ENCODE measurements around the gene PRKAR2A.

DNA sequence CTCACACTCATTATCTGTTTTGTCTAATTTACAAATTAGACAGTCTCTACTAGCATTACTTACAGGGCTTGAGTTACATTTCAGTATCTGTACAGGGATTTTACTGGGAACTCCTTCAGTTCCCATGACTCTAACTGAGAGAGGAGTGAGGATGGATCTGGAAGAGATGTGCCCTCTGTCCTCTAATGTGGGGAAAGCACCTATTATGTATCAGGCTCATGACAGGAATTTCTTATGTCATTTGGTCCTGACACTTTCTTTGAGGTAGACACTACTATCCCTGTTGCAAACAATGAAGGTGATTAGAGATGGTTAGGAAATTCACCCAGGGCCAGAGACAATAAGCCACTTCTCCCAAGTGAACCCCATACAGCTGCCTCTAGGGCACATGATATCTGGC is 151.1 kb downstream of the PRKAR2A start:
- TF ChIP-seq CTCF (IDR thresholded peaks at IDR 0.05) (no peak), POLR2A (IDR thresholded peaks at IDR 0.05) (no peak)
